Measurements from ENCODE around the gene GRIK3. TPM values are rescaled to one million over a fixed set of nuclear protein-coding genes. Genes with fewer than 3 reads are reported as not detected.

Gene GRIK3
- total RNA-seq, 3 donors from 2014 or later (not counting 1 experiment from before 2014, with no cell fraction given) = not detected

DNA sequence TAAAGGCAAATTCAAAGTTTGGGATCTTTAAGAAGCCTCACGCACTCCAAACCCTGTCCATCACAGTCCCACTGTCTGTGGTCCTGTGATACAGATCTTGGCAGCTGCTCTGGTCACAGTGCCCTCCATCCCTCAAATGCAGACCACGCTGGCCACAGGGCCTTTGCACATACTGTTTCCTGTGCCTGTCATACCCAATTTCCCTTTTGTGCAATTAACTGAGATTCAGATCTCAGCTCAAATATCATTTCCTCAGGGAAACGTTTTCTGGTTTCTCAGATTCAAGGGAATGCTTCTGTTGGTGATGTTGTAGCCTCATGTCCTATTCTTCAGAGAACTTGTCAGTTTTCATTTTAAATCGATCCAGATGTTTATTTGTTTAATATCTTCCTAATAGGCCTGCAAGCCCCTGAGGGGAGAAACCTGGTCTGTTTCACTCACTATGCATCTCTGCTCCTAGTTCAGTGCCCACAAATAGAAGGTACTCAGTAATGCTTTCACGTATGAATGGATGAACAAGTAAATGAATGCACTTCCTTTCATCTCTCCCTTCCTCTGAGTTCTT lies 24.2 kb upstream of the GRIK3 start:
- Mint-ChIP-seq H3K9me3 (no peaks in the 10 kb centered on the region), H3K27me3 (ENCODE audit: low read depth in 2 of 2) (peaks cover 8 to 13% of the 10 kb centered on the region in 2 donors), H3K27ac (no peak overlapping the region), H3K36me3 (no peaks in the 10 kb centered on the region), H3K4me1 (no peaks in the 10 kb centered on the region), H3K4me3 (no peak overlapping the region)
- Histone ChIP-seq H3K27me3 (ENCODE audit: control insufficient read depth, insufficient read depth, low read length) (no peaks in the 10 kb centered on the region), H3K9me3 (ENCODE audit: control insufficient read depth, insufficient read depth, low read length) (no peaks in the 10 kb centered on the region), H3K36me3 (ENCODE audit: control insufficient read depth, insufficient read depth, low read length) (no peaks in the 10 kb centered on the region), H3K4me3 (ENCODE audit: low read length) (no peak overlapping the region), H3K27ac (ENCODE audit: low read length) (no peak overlapping the region), H3K4me1 (ENCODE audit: control insufficient read depth, insufficient read depth, low read length) (no peaks in the 10 kb centered on the region)
- intact Hi-C loops (cut with micrococcal nuclease) = no loop called here
- ATAC-seq (no peak), DNase-seq (no peak)
- no peak for TF ChIP-seq CTCF (IDR thresholded peaks at IDR 0.05)
- 66% methylated on average over 5 of the region's 5 CpGs for WGBS (ENCODE audit: insufficient coverage)

DNA sequence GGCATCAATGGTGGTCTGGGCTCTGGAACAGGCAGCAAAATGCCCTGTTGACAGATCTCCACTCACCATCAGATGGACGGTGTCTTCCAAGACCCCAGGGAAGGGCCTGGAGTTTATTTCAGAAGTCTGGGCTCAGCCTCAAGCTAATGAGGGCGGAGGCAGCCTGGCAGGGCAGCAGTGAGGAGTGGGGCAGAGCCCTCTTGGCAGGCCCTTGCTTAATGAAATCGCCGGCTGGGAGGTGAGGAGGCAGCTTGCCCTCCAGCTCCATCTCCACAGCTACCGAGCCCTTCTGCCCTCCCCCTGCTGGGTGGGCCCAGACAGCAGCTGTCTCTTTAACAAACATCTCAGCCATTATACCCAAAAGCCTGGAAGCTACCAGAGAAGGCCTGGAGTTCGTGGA lies 22.0 kb upstream of the GRIK3 start:
- Histone ChIP-seq H3K9me3 (ENCODE audit: control insufficient read depth, insufficient read depth, low read length) (no peaks in the 10 kb centered on the region), H3K36me3 (ENCODE audit: control insufficient read depth, insufficient read depth, low read length) (no peaks in the 10 kb centered on the region), H3K4me1 (ENCODE audit: control insufficient read depth, insufficient read depth, low read length) (no peaks in the 10 kb centered on the region), H3K4me3 (ENCODE audit: low read length) (no peak overlapping the region), H3K27ac (ENCODE audit: low read length) (no peak overlapping the region), H3K27me3 (ENCODE audit: control insufficient read depth, insufficient read depth, low read length) (no peaks in the 10 kb centered on the region)
- Mint-ChIP-seq H3K4me3 (no peak overlapping the region), H3K4me1 (no peaks in the 10 kb centered on the region), H3K27me3 (ENCODE audit: low read depth in 2 of 2) (peaks cover 8 to 13% of the 10 kb centered on the region in 2 donors), H3K27ac (no peak overlapping the region), H3K36me3 (no peaks in the 10 kb centered on the region), H3K9me3 (no peaks in the 10 kb centered on the region)
- intact Hi-C loops (cut with micrococcal nuclease) = no loop called here
- no peak for ATAC-seq
- WGBS (ENCODE audit: insufficient coverage) = 49% methylated on average over 6 of the region's 6 CpGs
- DNase-seq = no peak
- no peak for TF ChIP-seq CTCF (IDR thresholded peaks at IDR 0.05)

- Mint-ChIP-seq H3K9me3 (no peaks in the 10 kb centered on the region), H3K27me3 (ENCODE audit: low read depth in 2 of 2) (peaks cover 5 to 15% of the 10 kb centered on the region in 2 donors), H3K4me3 (no peak overlapping the region), H3K36me3 (no peaks in the 10 kb centered on the region), H3K4me1 (no peaks in the 10 kb centered on the region), H3K27ac (no peak overlapping the region)
- ATAC-seq (no peak), DNase-seq (no peak)
- 63% methylated on average over 3 of the region's 3 CpGs for WGBS (ENCODE audit: insufficient coverage)
- H3K27me3 ChIP-seq (ENCODE audit: control insufficient read depth, insufficient read depth, low read length) = no peaks in the 10 kb centered on the region
- intact Hi-C loops (cut with micrococcal nuclease) = no loop called here
- H3K36me3 ChIP-seq (ENCODE audit: control insufficient read depth, insufficient read depth, low read length) = no peaks in the 10 kb centered on the region
- no peak for TF ChIP-seq CTCF (IDR thresholded peaks at IDR 0.05)
- no peaks in the 10 kb centered on the region for H3K9me3 ChIP-seq (ENCODE audit: control insufficient read depth, insufficient read depth, low read length)
- H3K27ac ChIP-seq (ENCODE audit: low read length) = no peak overlapping the region
- no peak overlapping the region for H3K4me3 ChIP-seq (ENCODE audit: low read length)
- no peaks in the 10 kb centered on the region for H3K4me1 ChIP-seq (ENCODE audit: control insufficient read depth, insufficient read depth, low read length)
Observed at GRCh38 chr1:37055631-37056030, 21.3 kb upstream of the GRIK3 start.

DNA sequence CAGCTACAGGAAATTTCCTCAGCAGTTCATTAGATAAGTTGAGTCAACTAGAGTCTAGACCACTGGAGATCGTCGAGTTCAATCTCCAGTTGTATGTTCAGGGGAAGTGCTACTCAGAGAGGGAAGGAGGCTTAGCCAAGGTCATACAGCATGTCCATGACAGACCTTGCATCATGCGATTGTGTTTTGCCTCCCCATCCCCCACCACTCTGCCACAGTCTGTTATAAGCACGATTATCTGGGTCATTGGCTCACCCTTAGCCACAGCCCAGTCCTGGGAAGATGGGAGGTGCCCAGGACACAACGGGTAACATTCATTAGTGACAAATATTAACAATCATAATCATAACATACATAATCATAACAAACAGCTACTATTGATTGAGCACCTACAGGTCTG lies 18.9 kb upstream of the GRIK3 start:
- Mint-ChIP-seq H3K4me1 (no peaks in the 10 kb centered on the region), H3K27me3 (ENCODE audit: low read depth in 2 of 2) (peaks cover 0 to 6% of the 10 kb centered on the region in 2 donors), H3K27ac (no peak overlapping the region), H3K4me3 (no peak overlapping the region), H3K36me3 (no peaks in the 10 kb centered on the region), H3K9me3 (no peaks in the 10 kb centered on the region)
- Histone ChIP-seq H3K36me3 (ENCODE audit: control insufficient read depth, insufficient read depth, low read length) (no peaks in the 10 kb centered on the region), H3K27me3 (ENCODE audit: control insufficient read depth, insufficient read depth, low read length) (no peaks in the 10 kb centered on the region), H3K4me3 (ENCODE audit: low read length) (no peak overlapping the region), H3K4me1 (ENCODE audit: control insufficient read depth, insufficient read depth, low read length) (no peaks in the 10 kb centered on the region), H3K9me3 (ENCODE audit: control insufficient read depth, insufficient read depth, low read length) (no peaks in the 10 kb centered on the region), H3K27ac (ENCODE audit: low read length) (no peak overlapping the region)
- 91% methylated on average over 5 of the region's 5 CpGs for WGBS (ENCODE audit: insufficient coverage)
- intact Hi-C loops (cut with micrococcal nuclease) = no loop called here
- DNase-seq = no peak
- no peak for TF ChIP-seq CTCF (IDR thresholded peaks at IDR 0.05)
- no peak for ATAC-seq
